Left ventricle myocardium inferior (tissue), 1 donor: ENCODE data around the gene MAMSTR. TPM values are rescaled to one million over a fixed set of nuclear protein-coding genes. Genes with fewer than 3 reads are reported as not detected.

Experiments used
- DNase-seq: peaks from one replicate; pipeline ENCODE4 v3.0.0-alpha.2; 2020
- H3K27ac ChIP-seq: fragments of 200-600 bp; replicated peaks from 2 replicates; pipeline ENCODE4 v1.8.0; 2021
- H3K27me3 ChIP-seq: fragments of 200-600 bp; 2 replicates; pipeline ENCODE4 v1.8.0; 2021; ENCODE audit warnings: low read depth
- H3K36me3 ChIP-seq: fragments of 200-600 bp; 2 replicates; pipeline ENCODE4 v1.8.0; 2021
- H3K4me1 ChIP-seq: fragments of 200-600 bp; 2 replicates; pipeline ENCODE4 v1.8.0; 2021
- H3K4me3 ChIP-seq: fragments of 200-600 bp; 2 replicates; pipeline ENCODE4 v1.8.0; 2021; ENCODE audit warnings: mild to moderate bottlenecking, moderate library complexity
- H3K9me3 ChIP-seq: fragments of 200-600 bp; replicated peaks from 2 replicates; pipeline ENCODE4 v1.8.0; 2021
- intact Hi-C: fragments of 100-400 bp; cut with micrococcal nuclease; formaldehyde crosslinking; loops from one replicate; pipeline ENCODE4 v1.11.0; 2022
- total RNA-seq: library from RNA; stranded (reverse); fragmentation: NEBNext Ultra II Directional; extraction: Animal tissue kit (Norgen Biotek cat#: 25700); gene quantifications from one replicate; pipeline ENCODE4 v1.2.1, GENCODE V29; 2021
- TF ChIP-seq, protein P1 (sequence below): fragments of 200-600 bp; IDR thresholded peaks from 2 replicates; pipeline ENCODE4 v1.8.0; 2021; ENCODE audit warnings: antibody characterized with exemption, mild to moderate bottlenecking, borderline replicate concordance
- donor health status: DM: no; HTN: yes; CAD: no; lungs with severe emphysema.

The MAMSTR gene
- total RNA-seq, 1 donor from 2014 or later = 1.8 TPM

DNA sequence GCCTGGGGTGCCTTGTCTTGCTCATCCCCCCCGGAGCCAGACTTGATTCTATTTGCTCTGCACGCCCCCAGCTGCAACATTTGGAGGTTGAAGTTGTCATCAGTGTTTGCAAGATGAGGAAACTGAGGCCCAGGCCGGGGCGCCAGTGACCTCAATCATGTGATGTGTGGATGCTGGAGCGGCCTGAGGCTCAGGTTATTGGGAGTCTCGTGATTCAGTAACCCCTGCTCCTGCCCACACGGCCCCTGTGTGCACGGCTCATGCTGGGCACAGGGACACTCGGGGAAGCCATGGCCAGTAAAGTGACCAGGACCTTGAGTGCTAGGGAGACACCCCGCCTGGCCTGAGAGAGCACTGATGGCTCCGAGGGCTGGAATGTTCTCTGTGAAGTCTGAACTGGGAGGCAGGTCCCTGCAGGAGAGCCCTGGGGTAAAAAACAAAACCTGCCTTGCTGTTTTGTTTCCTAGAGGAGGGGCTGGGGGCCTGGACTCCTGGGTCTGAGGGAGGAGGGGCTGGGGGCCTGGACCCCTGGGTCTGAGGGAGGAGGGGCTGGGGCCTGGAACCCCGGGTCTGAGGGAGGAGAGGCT, 37.7 kb upstream of the MAMSTR start:
- intact Hi-C loops = no loop called here
- no peak for DNase-seq
- Histone ChIP-seq H3K27ac (no peak overlapping the region), H3K4me3 (no peak overlapping the region), H3K36me3 (no peaks in the 10 kb centered on the region), H3K27me3 (peaks cover 17% of the 10 kb centered on the region), H3K9me3 (no peaks in the 10 kb centered on the region), H3K4me1 (peaks cover 31% of the 10 kb centered on the region)
- TF ChIP-seq, protein P1, sequence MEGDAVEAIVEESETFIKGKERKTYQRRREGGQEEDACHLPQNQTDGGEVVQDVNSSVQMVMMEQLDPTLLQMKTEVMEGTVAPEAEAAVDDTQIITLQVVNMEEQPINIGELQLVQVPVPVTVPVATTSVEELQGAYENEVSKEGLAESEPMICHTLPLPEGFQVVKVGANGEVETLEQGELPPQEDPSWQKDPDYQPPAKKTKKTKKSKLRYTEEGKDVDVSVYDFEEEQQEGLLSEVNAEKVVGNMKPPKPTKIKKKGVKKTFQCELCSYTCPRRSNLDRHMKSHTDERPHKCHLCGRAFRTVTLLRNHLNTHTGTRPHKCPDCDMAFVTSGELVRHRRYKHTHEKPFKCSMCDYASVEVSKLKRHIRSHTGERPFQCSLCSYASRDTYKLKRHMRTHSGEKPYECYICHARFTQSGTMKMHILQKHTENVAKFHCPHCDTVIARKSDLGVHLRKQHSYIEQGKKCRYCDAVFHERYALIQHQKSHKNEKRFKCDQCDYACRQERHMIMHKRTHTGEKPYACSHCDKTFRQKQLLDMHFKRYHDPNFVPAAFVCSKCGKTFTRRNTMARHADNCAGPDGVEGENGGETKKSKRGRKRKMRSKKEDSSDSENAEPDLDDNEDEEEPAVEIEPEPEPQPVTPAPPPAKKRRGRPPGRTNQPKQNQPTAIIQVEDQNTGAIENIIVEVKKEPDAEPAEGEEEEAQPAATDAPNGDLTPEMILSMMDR = no peak

DNA sequence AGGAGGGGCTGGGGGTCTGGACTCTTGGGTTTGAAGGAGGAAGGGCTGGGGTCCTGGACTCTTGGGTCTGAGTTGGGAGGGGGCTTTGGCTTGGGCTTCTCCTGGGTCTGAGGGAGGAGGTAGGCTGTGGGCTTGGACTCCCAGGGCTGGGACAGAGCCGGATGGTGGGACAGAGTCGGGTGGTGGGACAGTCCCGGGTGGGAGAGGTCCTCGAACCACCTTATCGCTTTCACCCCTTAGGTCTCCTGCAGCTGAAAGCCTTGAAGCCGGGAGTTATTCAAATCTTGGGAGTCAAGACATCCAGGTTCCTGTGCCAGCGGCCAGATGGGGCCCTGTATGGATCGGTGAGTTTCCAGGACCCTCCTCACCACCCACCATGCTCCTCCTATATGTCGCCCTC, 37.2 kb upstream of the MAMSTR start:
- peaks cover 34% of the 10 kb centered on the region for H3K4me1 ChIP-seq
- H3K27me3 ChIP-seq = peaks cover 22% of the 10 kb centered on the region
- no peaks in the 10 kb centered on the region for H3K36me3 ChIP-seq
- H3K9me3 ChIP-seq = no peaks in the 10 kb centered on the region
- no peak overlapping the region for H3K27ac ChIP-seq
- TF ChIP-seq, protein P1 = no peak
- intact Hi-C loops = no loop called here
- H3K4me3 ChIP-seq = no peak overlapping the region
- DNase-seq = no peak

DNA sequence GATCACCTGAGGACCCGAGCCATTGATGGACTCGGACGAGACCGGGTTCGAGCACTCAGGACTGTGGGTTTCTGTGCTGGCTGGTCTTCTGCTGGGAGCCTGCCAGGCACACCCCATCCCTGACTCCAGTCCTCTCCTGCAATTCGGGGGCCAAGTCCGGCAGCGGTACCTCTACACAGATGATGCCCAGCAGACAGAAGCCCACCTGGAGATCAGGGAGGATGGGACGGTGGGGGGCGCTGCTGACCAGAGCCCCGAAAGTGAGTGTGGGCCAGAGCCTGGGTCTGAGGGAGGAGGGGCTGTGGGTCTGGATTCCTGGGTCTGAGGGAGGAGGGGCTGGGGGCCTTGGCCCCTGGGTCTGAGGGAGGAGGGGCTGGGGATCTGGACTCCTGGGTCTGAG, 36.7 kb upstream of the MAMSTR start:
- DNase-seq = no peak
- intact Hi-C loops = no loop called here
- no peaks in the 10 kb centered on the region for H3K9me3 ChIP-seq
- peaks cover 34% of the 10 kb centered on the region for H3K4me1 ChIP-seq
- TF ChIP-seq, protein P1 = no peak
- no peaks in the 10 kb centered on the region for H3K36me3 ChIP-seq
- H3K27me3 ChIP-seq = peaks cover 27% of the 10 kb centered on the region
- H3K27ac ChIP-seq = no peak overlapping the region
- no peak overlapping the region for H3K4me3 ChIP-seq

DNA sequence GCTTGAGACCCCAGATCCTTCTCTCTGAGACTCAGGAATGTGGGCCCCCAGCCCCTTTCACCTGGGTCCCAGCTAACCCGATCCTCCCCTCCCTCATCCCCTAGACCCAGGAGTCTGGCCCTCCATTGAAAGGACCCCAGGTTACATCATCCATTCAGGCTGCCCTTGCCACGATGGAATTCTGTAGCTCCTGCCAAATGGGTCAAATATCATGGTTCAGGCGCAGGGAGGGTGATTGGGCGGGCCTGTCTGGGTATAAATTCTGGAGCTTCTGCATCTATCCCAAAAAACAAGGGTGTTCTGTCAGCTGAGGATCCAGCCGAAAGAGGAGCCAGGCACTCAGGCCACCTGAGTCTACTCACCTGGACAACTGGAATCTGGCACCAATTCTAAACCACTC, 36.3 kb upstream of the MAMSTR start:
- Histone ChIP-seq H3K27ac (no peak overlapping the region), H3K36me3 (peaks cover under 1% of the 10 kb centered on the region), H3K4me3 (no peak overlapping the region), H3K4me1 (peaks cover 38% of the 10 kb centered on the region), H3K27me3 (peaks cover 31% of the 10 kb centered on the region), H3K9me3 (no peaks in the 10 kb centered on the region)
- intact Hi-C loops = no loop called here
- TF ChIP-seq, protein P1 = no peak
- DNase-seq = no peak

DNA sequence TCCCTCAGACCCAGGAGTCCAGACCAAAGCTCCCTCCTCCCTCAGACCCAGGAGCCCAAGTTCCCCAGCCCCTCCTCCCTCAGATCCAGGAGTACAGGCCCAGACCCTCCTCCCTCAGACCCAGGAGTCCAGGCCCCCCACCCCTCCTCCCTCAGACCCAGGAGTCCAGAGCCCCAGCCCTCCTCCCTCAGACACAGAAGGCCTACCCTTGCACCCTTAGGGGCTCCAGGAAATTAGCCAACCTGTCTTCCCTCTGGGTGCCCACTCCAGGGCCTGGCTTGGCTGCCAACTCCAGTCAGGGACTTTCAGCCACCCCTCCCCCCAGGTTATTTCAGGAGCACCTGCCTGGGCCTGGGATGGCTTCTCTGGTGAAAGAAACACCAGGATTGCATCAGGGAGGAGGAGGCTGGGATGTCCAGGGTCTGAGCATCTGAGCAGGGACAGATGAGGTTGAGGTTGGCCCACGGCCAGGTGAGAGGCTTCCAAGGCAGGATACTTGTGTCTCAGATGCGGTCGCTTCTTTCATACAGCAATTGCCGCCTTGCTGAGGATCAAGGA, 35.6 kb upstream of the MAMSTR start, which contains the start of gene FGF21:
TSS of gene FGF21 (plus strand) at position 441 of the 558 bp plus-strand sequence. CDS start 713 bp downstream, outside the sequence.
- no peaks in the 10 kb centered on the region for H3K9me3 ChIP-seq
- H3K36me3 ChIP-seq = peaks cover 6% of the 10 kb centered on the region
- H3K27me3 ChIP-seq = peaks cover 35% of the 10 kb centered on the region
- no peak within 1 kb of the TSS for H3K27ac ChIP-seq
- H3K4me3 ChIP-seq = no peak within 1 kb of the TSS
- no peak for DNase-seq
- TF ChIP-seq, protein P1 = no peak
- intact Hi-C loops = no loop called here
- H3K4me1 ChIP-seq = peaks cover 40% of the 10 kb centered on the region
